Measurements from ENCODE around the gene GDF7.

Gene GDF7

DNA sequence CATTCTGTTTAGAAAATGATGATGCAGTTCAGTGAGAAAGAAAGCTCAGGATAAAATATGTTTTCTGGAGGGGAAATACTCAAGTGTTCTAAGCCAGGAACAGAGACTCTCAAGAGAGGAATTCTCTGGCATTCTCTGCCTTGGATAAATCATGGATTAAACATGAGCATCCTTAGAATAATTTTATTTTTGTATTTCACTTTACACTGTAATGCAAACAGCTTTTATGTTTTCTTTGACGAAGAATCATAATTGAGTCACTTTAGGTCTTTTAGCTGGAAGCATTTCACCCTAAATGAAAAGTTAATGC, 11.1 kb downstream of the GDF7 start:
- Histone ChIP-seq H3K4me3 (ENCODE audit: low read length) (no peak overlapping the region), H3K4me1 (ENCODE audit: control insufficient read depth, insufficient read depth, low read length) (peaks cover 15% of the 10 kb centered on the region), H3K36me3 (ENCODE audit: control insufficient read depth, insufficient read depth, low read length, severe bottlenecking) (peaks cover 9% of the 10 kb centered on the region), H3K9me3 (ENCODE audit: control insufficient read depth, low read length) (no peaks in the 10 kb centered on the region), H3K27me3 (replicated peaks; ENCODE audit: control insufficient read depth, insufficient read depth, low read length) (peaks cover 13% of the 10 kb centered on the region), H3K9ac (ENCODE audit: low read length) (no peak overlapping the region)
- no peak for DNase-seq (ENCODE audit: low read depth)

GRCh38 chr2:20678780-20679179, 11.8 kb downstream of the GDF7 start:
- peaks cover 15% of the 10 kb centered on the region for H3K4me1 ChIP-seq (ENCODE audit: control insufficient read depth, insufficient read depth, low read length)
- peaks cover 6% of the 10 kb centered on the region for H3K27me3 ChIP-seq (replicated peaks; ENCODE audit: control insufficient read depth, insufficient read depth, low read length)
- H3K36me3 ChIP-seq (ENCODE audit: control insufficient read depth, insufficient read depth, low read length, severe bottlenecking), result peaks cover 9% of the 10 kb centered on the region
- no peak overlapping the region for H3K4me3 ChIP-seq (ENCODE audit: low read length)
- DNase-seq (ENCODE audit: low read depth), result no peak
- H3K9ac ChIP-seq (ENCODE audit: low read length), result no peak overlapping the region
- H3K9me3 ChIP-seq (ENCODE audit: control insufficient read depth, low read length), result no peaks in the 10 kb centered on the region

- no peak for DNase-seq (ENCODE audit: low read depth)
- peaks cover 2% of the 10 kb centered on the region for H3K27me3 ChIP-seq (replicated peaks; ENCODE audit: control insufficient read depth, insufficient read depth, low read length)
- no peak overlapping the region for H3K9ac ChIP-seq (ENCODE audit: low read length)
- H3K36me3 ChIP-seq (ENCODE audit: control insufficient read depth, insufficient read depth, low read length, severe bottlenecking), result peaks cover 20% of the 10 kb centered on the region
- H3K4me1 ChIP-seq (ENCODE audit: control insufficient read depth, insufficient read depth, low read length), result no peaks in the 10 kb centered on the region
- H3K4me3 ChIP-seq (ENCODE audit: low read length), result no peak overlapping the region
- no peaks in the 10 kb centered on the region for H3K9me3 ChIP-seq (ENCODE audit: control insufficient read depth, low read length)
Measured at GRCh38 chr2:20680744-20681375, 13.9 kb downstream of the GDF7 start.

- peaks cover 33% of the 10 kb centered on the region for H3K36me3 ChIP-seq (ENCODE audit: control insufficient read depth, insufficient read depth, low read length, severe bottlenecking)
- no peaks in the 10 kb centered on the region for H3K4me1 ChIP-seq (ENCODE audit: control insufficient read depth, insufficient read depth, low read length)
- H3K9ac ChIP-seq (ENCODE audit: low read length), result no peak overlapping the region
- H3K4me3 ChIP-seq (ENCODE audit: low read length), result no peak overlapping the region
- DNase-seq (ENCODE audit: low read depth), result peak; percentile 48
- H3K27me3 ChIP-seq (replicated peaks; ENCODE audit: control insufficient read depth, insufficient read depth, low read length), result peaks cover 1% of the 10 kb centered on the region
- H3K9me3 ChIP-seq (ENCODE audit: control insufficient read depth, low read length), result no peaks in the 10 kb centered on the region
Measured at GRCh38 chr2:20682167-20682920, 15.4 kb downstream of the GDF7 start.

GRCh38 chr2:20684581-20685063, 17.7 kb downstream of the GDF7 start:
- peaks cover 41% of the 10 kb centered on the region for H3K36me3 ChIP-seq (ENCODE audit: control insufficient read depth, insufficient read depth, low read length, severe bottlenecking)
- DNase-seq (ENCODE audit: low read depth), result no peak
- H3K4me3 ChIP-seq (ENCODE audit: low read length), result no peak overlapping the region
- no peaks in the 10 kb centered on the region for H3K4me1 ChIP-seq (ENCODE audit: control insufficient read depth, insufficient read depth, low read length)
- H3K9me3 ChIP-seq (ENCODE audit: control insufficient read depth, low read length), result no peaks in the 10 kb centered on the region
- no peak overlapping the region for H3K9ac ChIP-seq (ENCODE audit: low read length)
- H3K27me3 ChIP-seq (replicated peaks; ENCODE audit: control insufficient read depth, insufficient read depth, low read length), result no peaks in the 10 kb centered on the region

DNA sequence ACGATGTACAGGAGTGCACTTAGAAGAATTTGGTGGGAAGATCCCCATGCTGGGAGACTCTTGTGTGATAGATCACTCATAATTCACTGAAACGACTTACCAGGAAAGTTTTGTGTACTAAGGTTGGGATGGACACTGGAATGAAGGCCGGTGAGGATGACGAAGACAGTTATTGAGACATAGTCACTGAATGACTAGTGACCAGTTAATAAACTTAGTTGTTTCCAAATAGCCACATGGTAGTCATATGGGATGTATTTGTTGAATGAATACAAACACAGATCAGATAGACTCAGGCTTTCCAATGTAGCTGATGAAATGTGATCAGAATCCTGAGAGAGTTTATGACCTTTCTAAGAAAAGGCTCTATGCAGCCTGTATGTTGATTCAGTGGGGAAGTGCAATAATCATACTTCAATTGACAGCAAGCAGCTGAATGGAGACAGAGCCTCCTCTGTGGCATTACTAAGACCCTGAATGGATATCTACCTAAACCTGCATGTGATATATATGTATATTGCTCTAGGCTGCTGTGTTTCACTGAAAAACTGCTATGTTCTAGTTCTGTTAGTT, 20.4 kb downstream of the GDF7 start:
- no peak overlapping the region for H3K9ac ChIP-seq (ENCODE audit: low read length)
- no peaks in the 10 kb centered on the region for H3K9me3 ChIP-seq (ENCODE audit: control insufficient read depth, low read length)
- no peaks in the 10 kb centered on the region for H3K27me3 ChIP-seq (replicated peaks; ENCODE audit: control insufficient read depth, insufficient read depth, low read length)
- H3K4me3 ChIP-seq (ENCODE audit: low read length), result no peak overlapping the region
- no peak for DNase-seq (ENCODE audit: low read depth)
- no peaks in the 10 kb centered on the region for H3K4me1 ChIP-seq (ENCODE audit: control insufficient read depth, insufficient read depth, low read length)
- peaks cover 34% of the 10 kb centered on the region for H3K36me3 ChIP-seq (ENCODE audit: control insufficient read depth, insufficient read depth, low read length, severe bottlenecking)

- Histone ChIP-seq H3K9ac (ENCODE audit: low read length) (no peak overlapping the region), H3K4me3 (ENCODE audit: low read length) (no peak overlapping the region), H3K27me3 (replicated peaks; ENCODE audit: control insufficient read depth, insufficient read depth, low read length) (no peaks in the 10 kb centered on the region), H3K4me1 (ENCODE audit: control insufficient read depth, insufficient read depth, low read length) (no peaks in the 10 kb centered on the region), H3K9me3 (ENCODE audit: control insufficient read depth, low read length) (no peaks in the 10 kb centered on the region), H3K36me3 (ENCODE audit: control insufficient read depth, insufficient read depth, low read length, severe bottlenecking) (peaks cover 35% of the 10 kb centered on the region)
- no peak for DNase-seq (ENCODE audit: low read depth)
Measured at GRCh38 chr2:20689428-20690264, 22.7 kb downstream of the GDF7 start.

DNA sequence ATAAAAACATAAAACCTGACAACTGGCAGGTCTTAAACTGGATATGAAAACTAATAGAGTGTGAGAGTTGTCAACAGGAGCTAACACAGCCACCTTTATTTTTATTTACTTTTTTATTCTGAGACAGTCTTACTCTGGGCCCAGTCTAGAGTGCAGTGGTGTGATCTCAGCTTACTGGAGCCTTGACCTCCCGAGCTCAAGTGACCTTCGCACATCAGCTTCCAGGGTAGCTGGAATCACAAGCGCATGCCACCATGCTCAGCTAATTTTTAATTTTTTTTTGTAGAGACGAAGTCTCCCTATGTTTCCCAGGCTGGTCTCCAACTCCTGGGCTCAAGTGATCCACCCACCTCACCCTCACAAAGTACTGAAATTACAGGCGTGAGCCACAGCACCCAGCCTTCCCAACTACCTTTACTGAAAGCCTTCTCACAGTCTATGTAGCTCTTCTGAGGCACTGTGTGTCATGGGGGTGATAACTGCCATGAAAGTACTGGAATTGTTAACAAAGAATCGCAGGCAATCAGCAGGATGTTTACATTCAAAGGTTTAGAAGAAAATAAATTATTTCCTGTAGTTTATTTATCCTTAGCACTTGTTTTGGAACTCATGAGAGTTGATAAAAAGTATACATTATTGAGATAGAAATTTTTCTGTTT, 24.3 kb downstream of the GDF7 start:
- DNase-seq (ENCODE audit: low read depth), result no peak
- Histone ChIP-seq H3K9me3 (ENCODE audit: control insufficient read depth, low read length) (no peaks in the 10 kb centered on the region), H3K9ac (ENCODE audit: low read length) (no peak overlapping the region), H3K36me3 (ENCODE audit: control insufficient read depth, insufficient read depth, low read length, severe bottlenecking) (peaks cover 26% of the 10 kb centered on the region), H3K4me3 (ENCODE audit: low read length) (no peak overlapping the region), H3K4me1 (ENCODE audit: control insufficient read depth, insufficient read depth, low read length) (no peaks in the 10 kb centered on the region), H3K27me3 (replicated peaks; ENCODE audit: control insufficient read depth, insufficient read depth, low read length) (no peaks in the 10 kb centered on the region)

- Histone ChIP-seq H3K36me3 (ENCODE audit: control insufficient read depth, insufficient read depth, low read length, severe bottlenecking) (peaks cover 17% of the 10 kb centered on the region), H3K4me1 (ENCODE audit: control insufficient read depth, insufficient read depth, low read length) (no peaks in the 10 kb centered on the region), H3K9ac (ENCODE audit: low read length) (no peak overlapping the region), H3K9me3 (ENCODE audit: control insufficient read depth, low read length) (no peaks in the 10 kb centered on the region), H3K27me3 (replicated peaks; ENCODE audit: control insufficient read depth, insufficient read depth, low read length) (no peaks in the 10 kb centered on the region), H3K4me3 (ENCODE audit: low read length) (no peak overlapping the region)
- DNase-seq (ENCODE audit: low read depth), result no peak
Measured at GRCh38 chr2:20692081-20692480, 25.1 kb downstream of the GDF7 start.

- Histone ChIP-seq H3K27me3 (replicated peaks; ENCODE audit: control insufficient read depth, insufficient read depth, low read length) (no peaks in the 10 kb centered on the region), H3K9ac (ENCODE audit: low read length) (no peak overlapping the region), H3K36me3 (ENCODE audit: control insufficient read depth, insufficient read depth, low read length, severe bottlenecking) (peaks cover 9% of the 10 kb centered on the region), H3K9me3 (ENCODE audit: control insufficient read depth, low read length) (no peaks in the 10 kb centered on the region), H3K4me1 (ENCODE audit: control insufficient read depth, insufficient read depth, low read length) (no peaks in the 10 kb centered on the region), H3K4me3 (ENCODE audit: low read length) (no peak overlapping the region)
- DNase-seq (ENCODE audit: low read depth), result no peak
Measured at GRCh38 chr2:20693317-20693716, 26.4 kb downstream of the GDF7 start.

Data from adipocyte (in vitro differentiated cells).